HG02588 (cell line): ENCODE results near the gene RECQL5.

Experiments used
- ATAC-seq: cut with Tn5 transposase; IDR thresholded peaks from one replicate; pipeline ENCODE4 v1.9.1; 2021; ENCODE audit warnings: mild to moderate bottlenecking, moderate library complexity; ENCODE audit not compliant: unreplicated experiment

RECQL5 gene

DNA sequence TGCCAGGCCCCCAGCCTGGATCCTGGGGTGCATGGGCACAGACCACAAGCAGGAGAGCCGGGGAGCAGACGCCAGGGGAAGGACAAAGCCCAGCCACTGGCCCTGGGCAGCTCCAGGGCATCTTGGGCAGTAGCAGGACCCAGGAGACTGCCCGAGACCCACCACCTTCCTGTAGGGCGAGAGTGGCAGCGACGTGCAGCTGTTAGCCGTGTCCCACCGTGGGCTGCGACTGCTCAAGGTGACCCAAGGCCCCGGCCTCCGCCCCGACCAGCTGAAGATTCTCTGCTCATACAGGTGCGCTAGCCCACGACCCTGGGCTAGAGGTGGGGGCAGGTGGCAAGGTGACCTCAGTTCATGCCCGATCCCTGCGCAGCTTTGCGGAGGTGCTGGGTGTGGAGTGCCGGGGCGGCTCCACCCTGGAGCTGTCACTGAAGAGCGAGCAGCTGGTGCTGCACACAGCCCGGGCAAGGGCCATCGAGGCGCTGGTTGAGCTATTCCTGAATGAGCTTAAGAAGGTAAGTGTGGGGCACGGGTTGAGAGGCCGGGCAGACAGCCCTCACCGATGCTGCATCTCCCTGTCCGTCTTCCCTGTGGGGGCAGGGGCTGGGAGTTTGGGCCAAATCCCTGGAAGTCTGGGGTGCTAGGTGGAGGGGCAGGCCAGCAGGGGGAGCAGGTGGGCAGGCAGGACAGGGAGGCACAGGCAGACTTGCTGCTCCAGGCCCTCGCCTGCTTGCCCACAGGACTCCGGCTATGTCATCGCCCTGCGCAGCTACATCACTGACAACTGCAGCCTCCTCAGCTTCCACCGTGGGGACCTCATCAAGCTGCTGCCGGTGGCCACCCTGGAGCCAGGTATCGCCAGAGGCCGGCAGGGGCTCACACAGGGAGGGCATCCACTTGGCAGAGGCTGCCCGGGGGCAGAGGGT lies 47.2 kb downstream of the RECQL5 start:
- no peak for ATAC-seq

DNA sequence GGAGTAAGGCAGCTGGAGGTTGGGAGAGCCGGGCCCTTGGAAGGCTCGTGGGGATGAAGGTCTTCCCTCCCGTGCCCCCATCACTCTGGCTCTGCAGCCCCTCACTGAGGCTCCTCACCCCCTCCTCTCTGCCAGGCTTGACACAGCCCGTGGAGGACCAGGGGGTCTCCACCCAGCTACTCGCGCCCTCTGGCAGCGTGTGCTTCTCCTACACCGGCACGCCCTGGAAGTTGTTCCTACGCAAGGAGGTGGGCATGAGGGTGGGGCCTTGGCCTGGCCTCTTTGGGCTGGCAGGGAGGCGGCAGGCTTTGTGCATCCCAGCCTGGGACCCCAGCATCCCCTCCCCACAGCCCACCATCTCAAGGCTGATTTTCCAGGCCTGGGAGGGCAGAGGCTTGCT lies 49.3 kb downstream of the RECQL5 start:
- no peak for ATAC-seq

DNA sequence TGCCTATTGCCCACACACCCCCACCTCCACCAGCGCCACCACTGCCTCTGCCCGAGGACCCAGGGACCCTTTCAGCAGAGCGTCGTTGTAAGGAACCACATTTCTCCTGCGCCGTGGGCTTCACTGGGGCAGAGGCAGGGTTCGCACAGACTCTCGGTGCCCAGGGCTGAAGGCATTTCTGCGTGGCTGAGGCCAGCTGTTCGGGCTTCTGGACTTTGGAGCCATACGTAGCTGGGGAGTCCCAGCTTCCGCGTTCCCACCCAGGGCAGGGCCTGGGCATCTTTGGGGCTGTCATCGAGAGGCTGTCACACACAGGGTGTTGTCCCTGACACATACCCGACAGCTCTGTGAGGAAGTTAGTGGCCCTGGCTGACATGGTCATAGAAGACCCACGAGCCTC lies 49.7 kb downstream of the RECQL5 start:
- no peak for ATAC-seq

DNA sequence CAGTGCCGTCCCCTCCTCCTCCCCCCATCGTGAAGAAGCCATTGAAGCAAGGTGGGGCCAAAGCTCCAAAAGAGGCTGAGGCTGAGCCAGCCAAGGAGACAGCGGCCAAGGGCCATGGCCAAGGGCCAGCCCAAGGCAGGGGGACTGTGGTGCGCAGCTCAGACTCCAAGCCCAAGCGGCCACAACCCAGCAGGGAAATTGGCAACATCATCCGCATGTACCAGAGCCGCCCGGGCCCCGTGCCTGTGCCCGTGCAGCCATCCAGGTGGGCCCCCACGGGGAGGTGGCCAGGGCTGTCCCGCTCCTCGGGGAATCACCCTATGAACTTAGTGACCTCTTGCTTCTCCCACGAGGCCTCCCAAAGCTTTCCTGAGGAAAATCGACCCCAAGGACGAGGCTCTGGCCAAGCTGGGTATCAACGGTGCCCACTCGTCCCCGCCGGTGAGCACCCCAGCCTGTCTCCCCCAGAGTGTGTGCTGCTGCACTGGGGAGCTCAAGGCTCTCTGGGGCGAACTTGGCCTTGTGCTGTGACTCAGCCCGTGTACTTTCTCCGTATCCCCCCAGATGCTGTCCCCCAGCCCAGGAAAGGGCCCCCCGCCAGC lies 50.3 kb downstream of the RECQL5 start:
- ATAC-seq = no peak

DNA sequence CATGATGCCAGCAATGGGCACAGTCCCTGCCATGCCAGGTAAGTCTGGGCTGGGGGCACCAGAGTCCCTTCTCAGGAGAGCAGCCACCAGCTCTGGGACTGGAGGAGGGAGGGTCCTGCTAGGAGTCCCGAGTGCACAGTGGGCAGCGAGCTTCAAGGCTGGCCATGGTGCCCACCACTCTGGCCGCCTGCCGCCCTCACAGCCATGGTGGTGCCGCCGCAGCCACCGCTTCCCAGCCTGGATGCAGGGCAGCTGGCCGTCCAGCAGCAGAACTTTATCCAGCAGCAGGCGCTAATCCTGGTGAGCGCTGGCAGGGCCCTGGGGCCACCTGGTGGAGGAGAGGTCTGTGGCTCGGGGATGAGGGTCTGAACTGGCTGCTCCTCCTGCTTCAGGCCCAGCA lies 51.7 kb downstream of the RECQL5 start:
- no peak for ATAC-seq

DNA sequence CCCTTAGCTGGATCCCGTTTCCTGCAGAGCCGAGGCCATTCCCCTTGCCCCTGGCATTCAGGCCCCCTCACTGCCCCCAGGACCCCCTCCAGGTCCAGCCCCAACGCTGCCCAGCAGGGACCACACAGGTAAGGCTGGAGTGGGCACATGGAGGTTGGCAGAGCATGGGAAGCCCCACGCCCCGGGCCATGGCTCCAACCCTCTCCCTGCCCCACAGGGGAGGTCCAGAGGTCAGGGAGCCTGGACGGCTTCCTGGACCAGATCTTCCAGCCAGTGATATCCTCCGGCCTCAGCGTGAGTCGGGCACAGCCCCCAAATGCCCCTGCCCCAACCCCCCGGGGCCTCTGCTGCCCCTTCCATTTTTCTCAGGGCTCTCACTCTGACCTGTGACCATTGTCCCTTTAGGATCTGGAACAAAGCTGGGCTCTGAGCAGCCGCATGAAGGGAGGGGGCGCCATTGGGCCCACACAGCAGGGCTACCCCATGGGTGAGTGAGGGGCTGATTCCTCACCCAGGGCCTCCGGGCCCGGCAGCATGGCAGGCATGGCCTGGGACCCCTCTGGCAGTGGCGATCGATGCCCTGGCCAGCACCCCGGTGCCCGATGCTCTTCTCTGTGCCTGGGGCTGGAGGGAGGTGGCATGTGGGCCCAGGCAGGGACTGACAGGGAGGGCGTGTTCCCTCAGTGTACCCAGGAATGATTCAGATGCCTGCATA lies 52.2 kb downstream of the RECQL5 start:
- ATAC-seq = no peak

DNA sequence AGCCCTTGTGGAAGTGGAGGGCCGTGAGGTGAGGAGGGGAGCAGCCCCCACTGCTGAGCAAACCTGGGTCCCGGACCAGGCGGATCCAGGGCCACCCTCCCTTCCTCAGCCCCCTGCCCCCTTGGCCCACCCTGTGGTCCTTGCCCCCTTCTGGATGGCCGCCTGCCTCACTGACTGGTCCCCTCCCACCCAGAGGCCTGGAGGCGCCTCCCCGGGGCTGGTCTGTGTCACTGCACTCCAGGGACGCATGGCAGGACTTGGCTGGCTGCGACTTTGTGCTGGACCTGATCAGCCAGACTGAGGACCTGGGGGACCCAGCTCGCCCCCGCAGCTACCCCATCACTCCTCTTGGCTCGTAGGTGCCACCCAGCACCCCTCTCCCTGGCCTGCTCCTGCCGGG lies 52.9 kb downstream of the RECQL5 start:
- no peak for ATAC-seq

DNA sequence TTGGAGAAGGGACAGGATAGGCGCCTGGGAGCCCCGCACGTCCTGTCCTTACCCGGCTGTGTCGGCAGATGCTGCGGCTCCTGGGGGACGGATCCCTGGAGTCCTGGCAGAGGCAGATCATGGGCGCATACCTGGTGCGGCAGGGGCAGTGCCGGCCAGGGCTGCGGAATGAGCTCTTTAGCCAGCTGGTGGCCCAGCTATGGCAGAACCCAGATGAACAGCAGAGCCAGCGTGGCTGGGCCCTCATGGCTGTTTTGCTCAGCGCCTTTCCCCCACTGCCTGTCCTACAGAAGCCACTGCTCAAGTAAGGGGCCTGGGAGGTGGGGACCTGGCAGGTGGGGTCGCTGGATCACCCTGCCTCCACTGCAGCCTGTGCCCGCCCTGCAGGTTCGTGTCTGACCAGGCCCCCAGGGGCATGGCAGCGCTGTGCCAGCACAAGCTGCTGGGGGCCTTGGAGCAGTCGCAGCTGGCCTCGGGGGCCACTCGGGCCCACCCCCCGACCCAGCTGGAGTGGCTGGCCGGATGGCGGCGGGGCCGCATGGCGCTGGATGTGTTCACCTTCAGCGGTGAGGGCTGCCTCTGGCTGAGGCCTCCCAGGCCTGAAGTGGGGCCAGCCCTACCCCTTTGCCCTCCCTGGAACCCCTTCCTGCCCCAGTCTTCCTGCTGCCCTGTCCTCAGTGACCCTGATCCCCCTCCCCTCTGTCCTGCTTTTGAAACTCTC lies 53.9 kb downstream of the RECQL5 start:
- no peak for ATAC-seq

DNA sequence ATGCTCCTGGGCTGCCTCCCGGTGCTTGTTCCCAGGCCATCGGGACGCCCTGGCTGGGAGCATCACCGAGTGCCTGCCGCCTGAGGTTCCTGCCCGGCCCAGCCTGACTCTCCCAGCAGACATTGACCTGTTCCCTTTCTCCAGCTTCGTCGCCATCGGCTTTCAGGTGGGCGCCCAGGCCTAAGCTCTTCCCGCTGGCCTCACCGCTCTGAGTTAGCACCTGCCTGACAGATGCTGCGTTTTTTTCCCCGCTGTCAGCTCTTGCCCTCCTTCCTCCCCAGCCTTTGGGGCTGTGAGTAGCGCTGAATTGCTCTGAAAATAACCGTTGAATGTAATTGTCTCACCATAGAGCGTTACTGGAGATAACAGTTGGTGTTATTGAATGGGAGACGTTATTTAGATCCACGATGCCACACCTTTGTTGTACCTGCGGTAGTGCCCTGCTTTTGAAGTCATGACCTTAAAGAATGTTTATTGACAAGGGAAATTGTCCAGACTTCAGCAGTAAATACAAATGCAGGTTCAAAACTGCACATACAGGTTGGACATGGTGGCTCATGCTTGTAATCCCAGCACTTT lies 55.0 kb downstream of the RECQL5 start:
- ATAC-seq = no peak

DNA sequence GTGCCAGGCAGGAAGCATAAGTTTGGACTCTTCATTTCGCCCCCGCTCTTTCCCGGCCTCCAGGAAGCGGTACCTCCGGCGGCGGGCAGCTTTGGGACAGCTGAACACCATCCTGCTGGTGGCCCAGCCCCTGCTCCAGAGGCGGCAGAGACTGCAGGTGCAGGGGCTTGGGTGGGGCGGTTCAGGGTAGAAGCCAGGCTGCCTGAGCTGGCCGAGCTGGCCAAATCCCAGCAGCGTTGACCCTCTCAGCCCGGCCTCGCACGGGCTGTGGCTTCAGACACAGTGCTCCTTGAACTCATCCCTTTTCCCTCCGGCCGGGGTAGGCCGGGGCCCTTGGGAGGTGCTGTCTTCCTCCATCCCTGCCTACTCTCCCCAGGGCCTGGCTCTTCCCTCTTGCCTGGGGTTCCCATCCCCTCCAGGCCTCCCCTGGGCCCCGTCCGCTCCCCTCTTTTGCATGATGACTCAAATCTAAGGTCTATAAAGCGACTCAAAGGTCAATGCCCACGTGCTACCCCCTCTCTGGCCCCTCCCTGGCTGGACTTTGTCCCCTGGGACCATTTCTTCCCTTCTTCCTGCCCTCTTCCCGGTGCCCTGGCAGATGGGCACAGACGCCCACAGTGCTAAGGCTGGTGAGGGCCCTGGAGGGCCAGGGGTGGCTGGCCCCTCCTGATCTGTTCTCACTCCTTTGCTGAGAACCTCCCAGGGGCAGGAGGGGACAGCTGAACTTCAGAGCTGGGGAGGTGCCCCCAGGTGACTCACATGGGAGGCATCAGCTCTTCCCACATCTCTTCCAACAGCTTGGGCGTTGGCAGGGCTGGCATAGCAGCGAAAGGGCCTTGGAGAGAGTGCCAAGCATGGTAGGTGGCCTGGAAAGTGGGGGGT lies 56.6 kb downstream of the RECQL5 start:
- no peak for ATAC-seq

DNA sequence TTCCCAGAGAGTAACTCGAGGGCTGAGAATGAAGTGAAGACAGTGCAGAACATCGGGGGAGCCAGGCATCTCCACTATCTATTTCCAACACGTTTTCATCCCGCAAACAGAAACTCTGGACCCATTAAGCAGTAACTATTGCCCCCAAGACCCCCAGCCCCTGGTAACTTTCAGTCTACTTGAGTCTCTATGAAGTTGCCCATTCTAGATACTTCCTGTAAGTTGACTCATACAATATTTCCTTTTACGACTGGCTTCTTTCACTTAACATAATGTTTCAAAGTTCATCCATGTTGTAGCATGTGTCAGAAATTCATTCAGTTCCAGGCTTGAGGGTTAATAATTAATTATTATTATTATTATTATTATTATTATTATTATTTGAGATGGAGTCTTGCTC lies 59.9 kb downstream of the RECQL5 start:
- ATAC-seq = no peak

DNA sequence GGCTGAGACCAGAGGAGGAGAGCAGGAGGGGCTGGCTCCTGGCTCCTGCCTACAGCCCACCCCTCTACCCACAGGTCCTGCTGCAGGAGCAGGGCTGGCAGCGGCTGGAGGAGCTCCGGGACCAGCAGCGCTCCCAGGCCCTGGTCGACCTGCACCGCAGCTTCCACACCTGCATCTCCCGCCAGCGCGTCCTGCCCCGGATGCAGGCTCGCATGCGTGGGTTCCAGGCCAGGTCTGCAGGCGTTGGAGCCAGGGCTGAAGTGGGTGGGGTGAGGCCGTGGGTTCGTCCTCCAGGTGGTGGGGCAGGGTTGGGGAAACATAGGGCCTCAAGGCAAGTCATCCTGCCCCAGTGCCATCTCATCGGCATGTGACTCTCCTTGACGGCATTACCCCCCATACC lies 61.2 kb downstream of the RECQL5 start:
- ATAC-seq = no peak

DNA sequence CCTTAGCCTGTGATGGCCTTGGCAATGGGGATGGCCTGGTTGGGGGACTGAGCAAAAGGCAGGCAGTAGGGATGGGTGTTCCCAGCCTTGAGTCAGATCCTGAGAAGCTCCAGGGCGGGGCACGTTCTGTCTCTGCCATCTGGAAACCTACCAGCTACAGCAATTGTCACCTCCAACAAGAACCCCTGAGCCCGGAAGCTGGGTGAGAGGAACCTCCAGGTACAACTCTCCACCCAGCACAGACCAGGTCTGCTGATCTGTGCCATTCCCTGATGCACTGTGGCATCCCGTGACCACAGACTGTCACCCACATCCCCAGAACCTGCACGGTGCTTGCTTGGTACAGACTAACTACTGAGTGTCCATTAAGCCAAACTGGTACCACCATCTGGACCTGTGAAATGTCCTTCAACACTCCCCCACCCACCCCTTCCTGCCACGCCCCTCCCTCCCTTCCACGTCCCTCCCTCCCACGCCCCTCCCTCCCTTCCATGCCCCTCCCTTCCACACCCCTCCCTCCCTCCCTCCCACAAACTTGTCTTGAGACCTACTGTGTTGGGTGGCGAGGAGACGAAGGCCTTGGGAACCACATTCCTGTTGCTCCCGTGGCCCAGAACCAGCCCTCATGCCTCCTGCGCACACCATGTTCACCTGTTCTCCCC lies 62.8 kb downstream of the RECQL5 start:
- no peak for ATAC-seq

DNA sequence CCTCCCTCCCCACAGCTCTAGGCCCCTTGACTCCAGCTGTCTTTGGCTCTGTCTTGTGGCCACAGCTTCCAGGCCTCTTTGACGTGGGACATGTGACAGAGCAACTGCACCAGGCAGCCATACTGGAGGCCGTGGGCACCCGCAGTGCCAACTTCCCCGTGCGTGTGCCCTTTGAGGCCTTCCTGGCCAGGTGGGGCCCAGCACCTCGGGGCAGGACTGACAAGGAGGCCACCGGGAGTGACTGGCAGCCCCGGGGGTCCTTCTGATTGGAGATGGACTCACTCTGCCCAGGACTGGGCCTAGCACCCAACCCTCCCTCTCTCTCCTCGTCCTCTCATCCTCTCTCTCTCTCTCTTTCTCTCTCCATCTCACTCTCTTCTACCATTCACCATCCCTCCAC lies 63.8 kb downstream of the RECQL5 start:
- ATAC-seq = no peak

DNA sequence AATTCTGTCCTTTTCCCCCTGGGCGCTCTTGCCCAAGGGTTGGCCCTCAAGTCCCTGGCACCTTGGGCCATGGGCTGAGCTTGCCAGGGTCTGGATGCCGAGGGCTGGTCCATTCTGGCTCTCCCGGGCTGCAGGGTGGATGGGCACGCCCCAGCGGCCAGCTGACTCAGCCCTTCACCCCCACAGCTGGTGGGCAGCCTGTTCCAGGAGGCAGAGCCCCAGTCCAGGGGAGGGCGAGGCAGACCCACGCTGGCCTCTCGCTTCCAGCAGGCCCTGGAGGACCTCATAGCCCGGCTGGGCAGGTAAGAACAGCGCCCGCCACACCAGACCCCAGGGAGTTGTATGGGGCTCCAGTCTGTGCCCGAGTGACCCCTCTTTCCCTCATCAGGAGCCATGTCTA lies 64.3 kb downstream of the RECQL5 start:
- no peak for ATAC-seq

DNA sequence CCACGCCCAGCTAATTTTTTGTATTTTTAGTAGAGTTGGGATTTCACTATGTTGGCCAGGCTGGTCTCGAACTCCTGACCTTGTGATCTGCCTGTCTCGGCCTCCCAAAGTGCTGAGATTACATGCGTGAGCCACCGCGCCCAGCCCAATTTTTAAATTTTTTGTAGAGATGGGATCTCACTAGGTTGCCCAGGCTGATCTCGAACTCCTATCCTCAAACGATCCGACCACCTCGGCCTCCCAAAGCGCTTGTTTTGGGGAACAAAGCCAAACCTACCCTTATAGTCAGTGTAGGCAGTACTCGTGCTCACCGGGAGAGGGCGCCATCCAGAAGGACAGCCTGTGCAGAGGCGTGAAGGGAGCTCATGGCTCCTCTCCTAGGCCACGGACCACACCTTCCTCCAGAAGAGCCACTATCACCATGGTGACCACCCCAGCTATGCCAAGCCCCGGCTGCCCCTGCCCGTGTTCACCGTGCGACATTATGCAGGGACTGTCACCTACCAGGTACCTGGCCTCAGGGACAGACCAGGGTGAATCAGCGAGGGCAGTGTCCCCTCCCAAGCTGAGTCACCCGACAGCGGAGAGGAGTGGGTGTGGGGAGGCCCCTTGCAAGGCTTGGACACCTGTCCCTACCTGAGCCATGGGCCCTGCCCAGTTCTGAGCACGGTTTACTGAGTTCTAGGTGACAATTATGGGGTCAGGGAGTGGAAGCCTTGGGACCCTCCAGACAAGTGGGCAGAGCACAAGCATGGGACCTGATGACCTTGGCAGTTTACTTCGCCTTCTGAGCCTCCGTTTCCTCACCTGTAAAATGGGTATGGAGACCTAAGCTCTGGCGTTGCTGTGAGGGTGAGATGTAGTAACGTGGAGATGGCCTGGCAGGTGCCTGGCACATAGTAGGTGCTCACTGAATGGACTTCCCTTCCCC lies 65.6 kb downstream of the RECQL5 start:
- ATAC-seq = no peak

DNA sequence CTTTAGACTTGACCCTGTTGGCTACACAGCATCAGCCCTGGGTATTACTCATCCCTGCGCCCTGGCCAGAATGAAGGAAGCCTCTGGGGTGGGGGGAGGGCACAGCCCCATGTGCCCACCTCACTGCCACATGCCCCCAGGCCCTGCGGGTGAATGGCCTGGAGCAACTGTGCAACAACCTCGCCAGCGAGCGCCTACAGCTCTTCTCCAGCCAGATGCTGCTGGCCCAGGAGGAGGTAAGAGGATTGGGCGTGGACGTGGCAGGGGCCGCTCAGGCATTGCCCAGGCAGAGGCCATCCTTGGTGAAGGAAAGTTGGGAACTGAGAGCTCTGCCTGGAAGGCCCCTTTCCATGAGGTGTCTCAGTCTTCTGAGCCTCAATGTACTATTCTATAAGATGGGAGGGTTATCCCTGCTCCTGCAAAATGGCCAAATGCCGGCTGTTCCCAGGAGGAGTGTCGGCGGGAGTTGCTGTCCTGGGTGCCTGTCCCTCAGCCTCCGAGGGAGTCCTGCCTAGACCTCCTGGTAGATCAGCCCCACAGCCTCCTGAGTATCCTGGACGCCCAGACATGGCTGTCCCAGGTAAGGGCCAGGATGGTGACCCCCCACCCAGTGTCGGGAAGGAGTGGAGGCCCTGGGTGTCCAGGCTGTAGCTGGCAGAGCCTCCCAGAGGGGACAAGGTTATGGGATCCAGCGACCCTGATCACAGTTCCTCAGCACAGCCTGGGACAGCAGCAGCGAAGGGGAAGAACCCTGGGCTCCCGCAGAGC lies 70.5 kb downstream of the RECQL5 start:
- ATAC-seq = no peak

DNA sequence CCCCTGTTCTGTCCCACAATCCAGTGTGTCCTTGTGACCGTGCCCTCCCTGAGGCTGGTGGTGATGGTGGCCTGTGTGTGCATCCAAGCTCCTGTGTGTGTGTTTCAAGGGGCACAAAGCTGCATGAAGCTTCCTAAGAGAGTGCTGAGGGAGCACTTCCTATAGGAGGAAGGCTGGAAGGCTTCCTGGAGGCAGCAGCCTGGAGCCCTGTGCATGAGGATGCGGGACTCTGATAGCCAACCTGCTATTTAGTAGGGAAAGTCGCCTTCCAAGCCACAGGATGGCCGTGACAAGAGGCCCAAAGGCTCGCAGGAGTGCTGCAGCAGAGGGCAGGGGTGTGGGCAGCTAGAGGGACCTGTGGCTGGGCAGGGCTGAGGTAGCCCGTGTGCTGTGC lies 71.0 kb downstream of the RECQL5 start:
- no peak for ATAC-seq
